ENCODE data around the gene ILKAP. TPM values are rescaled to one million over a fixed set of nuclear protein-coding genes. Genes with fewer than 3 reads are reported as not detected.

The ILKAP gene
- total RNA-seq, 1 donor from 2014 or later, result 34.1 TPM

DNA sequence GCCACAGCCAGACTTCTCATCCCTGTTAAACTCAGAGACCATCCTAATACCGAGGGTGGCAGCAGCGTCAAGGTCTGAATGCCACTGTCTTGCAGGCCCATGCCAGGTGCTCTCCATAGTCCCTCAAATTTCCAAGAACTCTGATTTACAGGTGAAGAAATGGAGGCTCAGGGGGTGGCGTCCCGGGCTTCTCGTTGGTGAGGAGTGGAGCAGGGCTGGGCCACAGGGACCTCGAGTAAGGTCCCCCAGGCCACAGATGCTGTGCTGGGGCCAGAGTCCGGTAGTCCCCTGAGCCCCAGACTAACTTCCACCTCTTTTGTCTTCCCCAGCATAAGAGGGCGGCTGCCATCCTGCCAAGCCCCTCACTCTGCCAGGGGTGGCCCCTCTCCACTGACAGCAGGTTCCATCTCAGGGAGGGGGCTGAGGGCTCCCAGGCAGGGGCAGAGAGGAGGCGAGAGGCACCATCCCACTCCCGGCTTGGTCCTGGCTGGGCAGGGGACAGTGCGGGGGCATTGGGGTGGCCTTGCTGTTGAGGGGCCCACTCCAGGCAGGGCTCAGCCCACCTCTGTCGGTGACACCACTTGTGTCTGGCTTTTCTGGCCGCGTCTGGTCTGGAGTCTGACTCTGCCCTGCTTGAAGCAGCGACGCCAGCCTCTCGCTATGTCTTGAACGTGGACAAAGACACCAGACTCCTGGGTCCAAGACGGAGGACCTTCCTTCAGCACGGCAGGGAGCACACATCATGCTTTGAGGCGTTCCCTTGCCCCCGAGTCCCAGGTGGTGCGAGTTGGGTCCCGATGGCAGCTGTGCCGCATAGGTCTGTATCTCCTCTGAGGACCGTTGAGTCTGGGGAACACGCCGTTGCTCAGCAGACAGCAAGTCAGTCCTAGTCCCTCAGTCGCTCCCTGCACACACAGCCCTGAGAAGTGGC lies 80.9 kb downstream of the ILKAP start:
- Mint-ChIP-seq H3K9me3 (ENCODE audit: unreplicated experiment) (no peaks in the 10 kb centered on the region), H3K36me3 (ENCODE audit: unreplicated experiment) (no peaks in the 10 kb centered on the region), H3K4me3 (ENCODE audit: unreplicated experiment) (no peak overlapping the region), H3K4me1 (ENCODE audit: unreplicated experiment) (no peaks in the 10 kb centered on the region), H3K27ac (ENCODE audit: unreplicated experiment) (no peak overlapping the region), H3K27me3 (ENCODE audit: unreplicated experiment) (peaks cover 6% of the 10 kb centered on the region)
- no peak for DNase-seq (ENCODE audit: extremely low spot score, unreplicated experiment)
- TF ChIP-seq, protein P1, sequence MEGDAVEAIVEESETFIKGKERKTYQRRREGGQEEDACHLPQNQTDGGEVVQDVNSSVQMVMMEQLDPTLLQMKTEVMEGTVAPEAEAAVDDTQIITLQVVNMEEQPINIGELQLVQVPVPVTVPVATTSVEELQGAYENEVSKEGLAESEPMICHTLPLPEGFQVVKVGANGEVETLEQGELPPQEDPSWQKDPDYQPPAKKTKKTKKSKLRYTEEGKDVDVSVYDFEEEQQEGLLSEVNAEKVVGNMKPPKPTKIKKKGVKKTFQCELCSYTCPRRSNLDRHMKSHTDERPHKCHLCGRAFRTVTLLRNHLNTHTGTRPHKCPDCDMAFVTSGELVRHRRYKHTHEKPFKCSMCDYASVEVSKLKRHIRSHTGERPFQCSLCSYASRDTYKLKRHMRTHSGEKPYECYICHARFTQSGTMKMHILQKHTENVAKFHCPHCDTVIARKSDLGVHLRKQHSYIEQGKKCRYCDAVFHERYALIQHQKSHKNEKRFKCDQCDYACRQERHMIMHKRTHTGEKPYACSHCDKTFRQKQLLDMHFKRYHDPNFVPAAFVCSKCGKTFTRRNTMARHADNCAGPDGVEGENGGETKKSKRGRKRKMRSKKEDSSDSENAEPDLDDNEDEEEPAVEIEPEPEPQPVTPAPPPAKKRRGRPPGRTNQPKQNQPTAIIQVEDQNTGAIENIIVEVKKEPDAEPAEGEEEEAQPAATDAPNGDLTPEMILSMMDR (IDR thresholded peaks at IDR 0.05), result no peak

DNA sequence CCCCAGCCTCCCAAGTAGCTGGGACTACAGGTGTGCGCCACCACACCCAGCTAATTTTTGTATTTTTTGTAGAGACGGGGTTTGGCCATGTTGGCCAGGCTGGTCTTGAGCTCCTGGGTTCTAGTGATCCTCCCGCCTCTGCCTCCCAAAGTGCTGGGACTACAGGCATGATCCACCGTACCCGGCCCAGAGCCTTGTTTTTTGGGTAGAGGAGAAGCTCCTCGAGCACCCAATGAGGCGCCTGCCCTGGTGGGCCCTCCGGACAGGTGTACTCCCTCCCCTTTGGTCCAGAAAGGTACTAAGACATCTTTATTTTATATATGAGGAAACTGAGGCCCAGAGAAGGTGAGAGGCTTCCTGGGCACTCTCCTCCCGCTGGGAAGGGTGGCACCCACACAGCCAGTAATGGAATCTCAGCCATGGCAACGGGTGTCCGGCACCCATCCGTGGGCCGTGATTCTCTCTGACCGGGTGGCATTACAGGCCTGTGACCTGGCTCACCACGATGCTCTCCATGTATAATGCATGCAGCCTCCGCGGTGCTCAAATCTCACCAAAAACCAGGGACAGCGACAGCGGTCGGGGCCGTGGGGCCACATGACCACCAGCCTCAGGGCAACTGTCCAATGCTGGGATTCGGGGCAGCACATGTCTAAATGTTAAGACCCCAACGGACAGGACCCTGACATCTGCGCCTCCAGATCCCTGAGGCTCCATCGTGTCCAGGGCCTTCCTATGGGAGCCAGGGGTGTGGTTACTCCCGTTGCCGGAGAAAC lies 81.8 kb downstream of the ILKAP start:
- Mint-ChIP-seq H3K27ac (ENCODE audit: unreplicated experiment) (no peak overlapping the region), H3K27me3 (ENCODE audit: unreplicated experiment) (peaks cover 6% of the 10 kb centered on the region), H3K4me1 (ENCODE audit: unreplicated experiment) (no peaks in the 10 kb centered on the region), H3K36me3 (ENCODE audit: unreplicated experiment) (no peaks in the 10 kb centered on the region), H3K4me3 (ENCODE audit: unreplicated experiment) (no peak overlapping the region), H3K9me3 (ENCODE audit: unreplicated experiment) (no peaks in the 10 kb centered on the region)
- TF ChIP-seq, protein P1 (IDR thresholded peaks at IDR 0.05), result no peak
- DNase-seq (ENCODE audit: extremely low spot score, unreplicated experiment), result no peak

DNA sequence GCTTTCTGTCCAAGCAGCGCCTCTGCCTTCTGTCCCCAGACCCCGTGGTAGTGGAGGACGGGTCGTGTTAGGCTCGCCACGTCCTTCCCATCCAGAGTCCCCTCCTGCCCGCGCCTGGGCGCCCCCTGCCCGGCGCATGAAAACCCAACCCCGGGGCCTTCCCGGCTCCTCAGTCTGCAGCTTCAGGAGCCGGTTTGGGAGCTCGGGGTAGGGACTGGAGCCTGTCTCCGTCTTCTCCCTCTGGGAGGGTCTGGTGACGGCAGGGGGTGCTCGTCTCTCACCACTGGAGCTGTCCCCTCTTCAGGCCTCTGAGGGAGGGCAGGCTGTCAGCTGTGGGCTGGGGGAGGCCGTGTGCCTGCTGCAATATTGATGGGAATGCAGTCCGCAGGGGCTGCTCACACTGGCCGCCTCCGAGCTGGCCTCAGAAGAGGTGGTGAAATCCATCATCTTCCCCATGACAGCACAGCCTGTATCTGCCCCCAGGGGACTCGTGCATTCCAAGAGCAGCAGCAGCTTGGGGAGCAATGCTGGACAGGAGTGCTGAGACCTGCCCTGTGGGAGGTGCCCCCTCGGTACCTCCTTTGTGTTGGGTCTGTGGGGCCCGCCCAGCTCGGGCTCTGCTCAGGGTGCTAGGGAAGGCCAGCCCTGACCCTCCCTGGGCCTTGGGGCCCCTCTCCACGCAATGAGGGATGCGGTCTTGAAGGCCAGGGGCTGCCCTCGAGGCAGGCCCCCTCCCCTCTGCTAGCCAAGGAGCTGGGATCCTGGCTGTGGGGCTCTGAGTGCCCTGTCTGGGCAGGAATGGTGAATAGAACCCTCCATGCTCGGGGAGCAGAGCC lies 82.8 kb downstream of the ILKAP start:
- no peaks in the 10 kb centered on the region for H3K4me1 Mint-ChIP-seq (ENCODE audit: unreplicated experiment)
- H3K9me3 Mint-ChIP-seq (ENCODE audit: unreplicated experiment), result no peaks in the 10 kb centered on the region
- no peak for DNase-seq (ENCODE audit: extremely low spot score, unreplicated experiment)
- no peak overlapping the region for H3K27ac Mint-ChIP-seq (ENCODE audit: unreplicated experiment)
- H3K4me3 Mint-ChIP-seq (ENCODE audit: unreplicated experiment), result no peak overlapping the region
- H3K27me3 Mint-ChIP-seq (ENCODE audit: unreplicated experiment), result peaks cover 6% of the 10 kb centered on the region
- TF ChIP-seq, protein P1 (IDR thresholded peaks at IDR 0.05), result no peak
- H3K36me3 Mint-ChIP-seq (ENCODE audit: unreplicated experiment), result no peaks in the 10 kb centered on the region

Other genes with a start within 250 kb of the ILKAP start
- gene UBE2F, start 236.7 kb downstream of the ILKAP start, total RNA-seq, result 54.3 and 56.5 TPM in 2 replicates
- 22.1 and 22.5 TPM in 2 replicates for gene SCLY, start 142.7 kb downstream of the ILKAP start, total RNA-seq
- not detected in 2 replicates for gene ESPNL, start 103.4 kb downstream of the ILKAP start, total RNA-seq
- 1.0 and 1.2 TPM in 2 replicates for gene KLHL30, start 65.0 kb downstream of the ILKAP start, total RNA-seq
- gene ERFE, start 44.7 kb downstream of the ILKAP start, total RNA-seq, result 1.0 and 1.2 TPM in 2 replicates
- gene HES6, start 36.3 kb upstream of the ILKAP start, total RNA-seq, result 6.2 and 6.5 TPM in 2 replicates
- 3.7 and 5.7 TPM in 2 replicates for gene PER2, start 84.9 kb upstream of the ILKAP start, total RNA-seq
- 17.3 and 19.4 TPM in 2 replicates for gene TRAF3IP1, start 116.8 kb upstream of the ILKAP start, total RNA-seq
- gene ASB1, start 223.2 kb upstream of the ILKAP start, total RNA-seq, result 26.0 and 33.9 TPM in 2 replicates